HG02763 (cell line): ENCODE results near the gene APEX1.
"Not testable (repeated sequence)": the region's sequence is repeated elsewhere in the genome, so short reads cannot be mapped to it uniquely, and the experiment has no call there.

Experiments
- ATAC-seq: cut with Tn5 transposase; IDR thresholded peaks from one replicate; pipeline ENCODE4 v1.9.1; 2021; ENCODE audit warnings: mild to moderate bottlenecking, moderate library complexity; ENCODE audit not compliant: unreplicated experiment

The APEX1 gene

DNA sequence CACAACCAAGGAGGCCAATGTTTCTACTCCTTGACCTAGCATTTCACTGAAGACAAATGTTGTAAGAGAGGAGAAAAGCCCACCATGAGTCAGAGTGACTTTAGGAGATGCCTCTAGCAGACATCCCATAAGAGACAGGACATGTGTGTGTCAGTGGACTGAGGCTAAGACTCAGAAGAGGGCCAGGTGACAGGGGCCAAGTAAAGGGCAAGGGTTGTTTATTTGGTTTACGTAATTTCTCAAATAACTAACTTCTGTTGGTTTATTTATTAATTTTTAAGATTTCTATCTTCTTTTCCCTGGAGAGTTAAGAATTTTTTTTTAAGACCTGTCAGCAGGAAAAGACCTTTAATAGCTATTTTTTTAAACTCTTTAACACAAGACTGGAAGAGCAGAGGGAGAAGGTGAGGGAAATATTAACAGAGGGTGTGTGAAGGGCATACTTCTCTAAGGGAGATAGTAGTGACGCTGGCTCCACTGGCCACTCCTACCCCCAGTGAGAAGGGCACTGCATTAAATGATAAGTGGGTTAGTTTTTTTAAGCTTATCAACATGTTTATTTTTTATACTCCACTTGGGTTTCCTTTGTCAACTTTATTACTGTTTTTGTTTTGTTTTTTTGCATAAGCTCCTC, 17.6 kb downstream of the APEX1 start:
- no peak for ATAC-seq

DNA sequence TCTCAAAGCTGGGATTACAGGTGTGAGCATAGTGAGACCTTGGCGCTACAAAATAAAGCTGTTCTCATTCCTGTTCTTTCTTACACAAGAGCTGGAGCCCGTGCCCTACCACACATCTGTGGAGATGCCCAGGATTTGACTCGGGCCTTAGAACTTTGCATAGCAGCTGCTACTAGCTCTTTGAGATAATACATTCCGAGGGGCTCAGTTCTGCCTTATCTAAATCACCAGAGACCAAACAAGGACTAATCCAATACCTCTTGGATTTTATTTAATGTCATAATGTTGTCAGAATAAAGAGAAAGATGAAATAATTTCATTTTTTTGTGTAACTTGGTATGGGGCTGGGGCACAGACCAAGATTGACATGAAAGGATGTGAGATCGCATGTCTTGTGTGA, 21.8 kb downstream of the APEX1 start:
- no peak for ATAC-seq

DNA sequence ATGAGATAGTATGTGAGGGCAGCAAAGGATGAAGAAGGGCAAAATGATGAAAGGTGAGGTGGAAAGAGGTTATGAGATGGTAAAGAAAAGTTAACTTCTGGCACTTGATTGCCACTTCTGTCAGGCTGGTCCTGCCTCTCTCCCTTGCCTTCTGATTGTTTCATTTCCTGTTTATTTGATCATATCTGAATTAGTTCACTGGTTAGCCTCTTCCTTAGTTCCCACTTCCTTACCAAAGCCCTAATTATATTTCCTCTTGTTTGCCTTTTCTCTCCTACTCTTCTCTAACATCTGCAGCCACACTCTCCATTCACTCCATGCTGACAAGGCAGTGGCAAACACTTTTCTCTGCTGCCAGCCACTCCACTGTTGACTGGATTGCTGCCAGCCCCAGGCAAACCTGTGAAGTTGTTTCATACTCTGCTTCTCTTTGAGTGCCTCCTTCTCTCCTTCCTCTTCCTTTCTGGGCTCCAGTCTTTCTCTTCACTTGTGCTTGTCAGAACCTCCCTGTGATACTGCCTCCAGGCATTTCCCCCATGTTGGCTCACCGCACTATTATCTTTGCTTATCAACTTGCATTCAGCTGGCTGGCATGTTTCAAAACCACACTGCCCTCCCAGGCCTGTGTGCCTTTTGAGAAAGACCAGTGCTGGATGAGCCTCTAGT, 22.3 kb downstream of the APEX1 start:
- no peak for ATAC-seq

DNA sequence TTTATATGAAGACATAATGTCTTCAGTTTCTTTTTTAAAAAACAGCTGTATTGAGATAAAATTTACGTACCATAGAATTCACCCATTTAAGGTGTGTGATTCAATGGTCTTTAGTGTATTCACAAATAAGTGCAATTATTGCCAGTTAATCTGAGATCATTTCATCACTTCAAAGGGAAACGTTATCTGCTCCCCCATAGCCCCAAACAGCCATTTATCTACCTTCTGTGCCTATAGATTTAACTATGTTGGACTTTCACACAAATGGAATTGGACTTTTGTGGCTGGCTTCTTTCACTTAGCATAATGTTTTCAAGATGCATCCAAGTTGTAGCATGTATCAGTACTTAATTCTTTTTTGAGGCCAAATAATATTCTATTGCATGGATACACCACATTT, 23.9 kb downstream of the APEX1 start:
- ATAC-seq = no peak

DNA sequence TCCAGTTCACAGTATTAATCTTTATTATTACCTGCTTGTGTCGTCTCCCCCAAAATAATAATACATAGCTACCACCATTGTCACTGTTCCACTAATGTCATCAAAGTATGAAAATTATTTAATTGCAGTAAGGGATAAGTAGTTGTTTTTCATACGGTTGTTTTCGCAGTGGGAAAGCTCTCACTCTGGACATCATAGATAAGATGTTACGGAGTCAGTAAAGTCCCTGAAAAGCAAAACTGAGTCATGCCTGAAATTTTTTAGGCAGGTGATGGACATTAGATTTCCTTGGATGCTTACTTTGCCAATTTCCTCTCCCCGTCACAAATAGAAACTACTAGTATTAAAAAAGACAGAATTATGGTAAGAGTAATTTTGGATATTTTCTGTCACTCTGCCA, 27.4 kb downstream of the APEX1 start:
- ATAC-seq = no peak

DNA sequence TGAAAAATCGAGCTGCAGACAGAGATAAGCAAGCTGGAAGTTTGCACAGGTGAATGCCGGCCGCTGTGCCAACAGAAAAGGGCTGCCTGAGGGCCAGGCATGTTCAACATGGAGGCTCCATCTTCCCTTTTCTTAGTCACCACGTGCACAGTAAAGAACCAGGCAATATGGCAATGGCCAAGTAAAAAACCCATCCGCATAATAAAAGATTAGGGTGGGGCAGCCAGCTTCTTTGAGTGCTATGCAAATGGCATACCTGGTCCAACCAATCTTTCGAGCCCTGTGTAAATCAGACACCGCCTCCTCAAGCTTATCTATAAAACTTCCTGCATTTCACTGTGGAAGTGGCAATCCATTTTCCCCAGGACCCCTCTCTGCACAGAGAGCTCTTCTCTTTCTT, 30.9 kb downstream of the APEX1 start:
- no peak for ATAC-seq

DNA sequence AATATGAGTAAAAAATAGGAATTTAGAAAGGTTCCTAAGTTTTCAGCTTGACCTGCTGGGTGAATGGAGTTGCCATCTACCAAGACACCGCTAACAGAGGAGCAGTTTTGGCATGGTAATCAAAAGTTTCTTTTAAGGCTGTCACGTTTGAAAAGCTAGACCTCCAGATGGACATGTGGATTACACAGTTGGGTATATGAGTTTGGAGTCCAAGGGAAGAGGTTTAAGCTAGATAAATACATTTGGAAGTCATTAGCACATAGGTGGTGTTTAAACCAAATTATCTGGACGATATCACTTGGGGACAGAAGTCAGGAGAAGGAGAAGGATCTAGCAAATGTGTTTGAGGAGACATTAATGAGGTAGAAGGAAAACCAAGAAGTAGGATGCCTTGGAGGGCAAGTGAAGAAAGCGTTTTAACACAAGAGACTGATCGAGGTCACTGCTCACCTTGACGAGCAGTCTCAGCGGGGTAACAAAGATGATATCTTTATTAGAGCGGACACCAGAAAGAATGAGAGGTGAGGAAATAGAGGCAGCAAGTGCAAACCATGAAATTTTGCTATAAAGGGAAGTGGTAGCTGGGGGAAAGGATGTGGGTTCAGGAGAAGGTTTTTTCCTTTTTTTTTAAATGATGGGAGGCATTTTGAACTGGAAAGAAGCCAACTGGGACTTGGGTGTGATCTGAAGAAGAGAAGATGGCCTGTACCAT, 31.8 kb downstream of the APEX1 start:
- ATAC-seq = no peak

DNA sequence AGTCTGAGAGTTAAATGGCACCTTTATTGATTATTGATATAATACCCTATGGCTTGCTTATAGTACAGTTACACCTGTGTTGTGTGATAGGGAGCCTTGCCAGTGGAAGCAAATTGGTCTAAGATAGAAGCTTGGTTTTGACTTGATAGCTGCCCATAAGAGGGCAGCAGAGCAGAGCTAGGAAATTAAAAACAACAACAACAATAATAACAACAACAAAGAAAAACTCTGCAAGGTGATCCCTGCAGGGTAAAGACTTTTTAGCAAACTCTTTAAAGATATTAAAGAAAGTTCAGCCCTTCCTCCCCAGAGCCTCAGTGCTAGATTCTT, 32.3 kb downstream of the APEX1 start:
- ATAC-seq = no peak

DNA sequence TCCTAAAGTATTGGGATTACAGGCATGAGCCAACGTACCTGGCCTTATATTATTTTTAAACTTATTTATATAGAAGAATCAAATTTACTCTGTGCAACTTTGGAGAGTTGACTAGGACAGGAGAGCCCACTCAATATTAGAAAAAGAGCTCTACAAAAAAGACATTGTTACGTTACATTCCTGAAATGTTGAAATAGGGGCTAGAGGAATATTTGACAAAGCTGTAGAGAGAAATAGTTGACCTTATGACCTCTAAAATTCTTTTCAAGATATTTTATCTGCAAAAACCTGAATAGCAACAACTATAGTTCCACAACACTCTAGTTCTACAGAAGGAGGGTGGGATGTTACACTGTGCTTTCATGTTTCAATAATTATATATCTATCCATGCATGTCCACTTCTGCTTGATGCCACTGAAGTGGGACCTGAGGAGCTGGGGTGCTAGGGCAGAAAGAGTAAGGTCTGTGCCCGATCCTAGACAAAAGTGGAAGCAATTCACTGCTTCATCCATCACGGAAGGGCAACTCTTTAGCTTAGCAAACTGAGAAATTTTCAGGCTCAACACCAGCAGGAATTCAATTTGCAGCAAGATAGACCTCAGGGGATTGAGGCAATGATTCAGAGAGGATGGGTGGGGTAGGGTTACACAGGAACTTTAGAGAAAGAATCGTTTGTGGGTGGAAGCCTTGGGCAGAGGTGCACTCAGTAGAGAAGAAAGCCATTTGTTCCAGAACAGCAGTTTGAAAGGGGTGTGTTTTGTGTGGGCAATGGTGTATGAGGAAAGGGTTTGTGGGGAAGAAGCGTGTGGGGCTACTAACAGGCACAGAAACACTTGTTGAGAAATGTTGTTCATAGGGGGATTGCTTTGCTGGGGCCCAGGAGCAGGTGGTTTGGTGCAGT, 34.3 kb downstream of the APEX1 start:
- ATAC-seq = no peak

DNA sequence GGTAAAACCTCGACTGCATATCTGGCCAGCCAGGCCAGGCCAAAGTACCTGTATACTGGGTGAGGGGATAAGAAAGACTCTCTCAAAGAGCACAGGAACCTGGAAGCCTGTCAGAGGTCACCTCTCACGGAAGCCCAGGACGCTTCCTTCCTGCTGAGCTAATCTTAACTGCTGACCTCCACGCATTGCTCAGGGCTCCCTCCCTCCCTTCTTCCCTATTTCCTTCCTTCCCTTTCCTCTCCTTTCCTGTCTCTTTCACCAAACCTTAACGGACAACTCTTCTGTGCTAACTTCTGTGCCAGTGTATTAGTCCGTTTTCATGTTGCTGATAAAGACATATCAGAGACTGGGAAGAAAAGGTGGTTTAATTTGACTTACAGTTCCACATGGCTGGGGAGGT, 35.5 kb downstream of the APEX1 start:
- ATAC-seq = no peak

DNA sequence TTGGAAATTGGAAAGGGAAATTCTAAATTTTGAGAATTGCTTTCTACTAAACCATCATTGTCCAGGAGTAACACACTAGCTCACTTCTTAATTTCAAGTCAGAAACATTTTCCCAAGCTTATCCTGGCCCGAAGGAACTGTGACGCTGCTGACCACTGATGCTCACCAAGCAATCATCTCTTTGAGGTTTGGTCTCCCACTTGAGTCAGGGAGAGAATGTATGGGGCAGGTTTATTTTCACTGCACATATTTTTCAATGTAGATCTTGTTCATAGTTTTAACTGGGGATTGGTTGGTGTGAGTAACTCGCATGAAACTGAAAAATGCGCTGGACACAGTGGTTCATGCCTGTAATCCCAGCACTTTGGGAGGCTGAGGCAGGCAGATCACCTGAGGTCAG, 37.5 kb downstream of the APEX1 start:
- no peak for ATAC-seq

DNA sequence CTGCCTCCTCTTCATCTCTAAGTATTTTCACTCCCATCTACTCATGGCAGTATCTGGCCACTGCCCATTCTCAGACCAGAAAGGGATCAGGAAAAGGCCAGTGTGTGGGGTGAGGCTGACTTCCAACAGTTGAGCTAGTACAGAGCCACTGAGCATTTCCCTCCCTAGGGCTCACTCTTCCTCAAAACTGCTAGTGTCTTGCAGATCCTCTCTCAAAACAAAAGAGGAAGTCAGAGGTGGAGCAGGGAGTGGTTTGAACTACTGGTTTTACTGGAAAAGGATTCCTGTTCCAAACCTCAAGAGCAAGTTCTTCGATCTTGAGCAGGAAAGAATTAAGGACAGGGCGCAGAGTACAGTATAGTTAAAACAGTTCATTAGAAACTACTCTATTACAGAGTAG, 38.6 kb downstream of the APEX1 start:
- ATAC-seq = no peak

DNA sequence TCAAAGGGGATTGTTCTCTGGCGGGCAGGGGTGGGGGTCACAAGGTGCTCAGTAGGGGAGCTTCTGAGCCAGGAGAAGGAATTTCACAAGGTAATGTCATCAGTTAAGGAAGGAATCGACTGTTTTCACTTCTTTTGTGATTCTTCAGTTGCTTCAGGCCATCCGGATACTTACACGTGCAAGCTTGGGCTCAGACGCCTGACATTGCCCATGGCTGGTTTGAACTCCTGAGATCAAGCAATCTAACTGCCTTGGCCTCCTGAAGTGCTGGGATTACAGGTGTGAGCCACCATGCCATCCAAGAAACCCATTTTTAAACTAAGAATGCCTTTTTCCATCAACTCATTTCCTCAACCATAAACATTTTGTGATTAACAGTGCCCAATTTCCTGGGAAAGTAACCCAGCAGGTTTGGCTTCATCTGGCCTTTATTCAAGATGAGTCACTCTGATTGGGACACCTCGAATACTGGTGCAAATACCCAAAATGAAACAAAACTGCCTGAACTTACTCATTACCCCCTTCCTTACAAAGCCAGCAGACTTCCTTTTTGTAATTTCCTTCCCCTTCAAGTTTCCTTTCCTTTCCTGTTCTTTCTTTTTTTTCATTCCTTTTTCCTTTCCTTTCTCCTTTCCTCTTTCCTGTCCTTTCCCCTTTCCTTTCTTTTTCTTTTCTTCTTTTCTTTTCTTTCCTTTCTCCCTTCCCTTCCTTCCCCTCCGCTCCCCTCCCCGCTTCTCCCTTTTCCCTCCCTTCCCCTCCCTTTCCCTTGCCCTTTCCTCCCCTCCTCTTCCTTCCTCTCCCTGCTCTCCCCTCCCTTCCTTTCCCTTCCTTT, 40.1 kb downstream of the APEX1 start:
- no peak for ATAC-seq

GRCh38 chr14:20498622-20499021, 43.6 kb downstream of the APEX1 start:
- no peak for ATAC-seq

GRCh38 chr14:20499108-20499507, 44.1 kb downstream of the APEX1 start:
- ATAC-seq = no peak

DNA sequence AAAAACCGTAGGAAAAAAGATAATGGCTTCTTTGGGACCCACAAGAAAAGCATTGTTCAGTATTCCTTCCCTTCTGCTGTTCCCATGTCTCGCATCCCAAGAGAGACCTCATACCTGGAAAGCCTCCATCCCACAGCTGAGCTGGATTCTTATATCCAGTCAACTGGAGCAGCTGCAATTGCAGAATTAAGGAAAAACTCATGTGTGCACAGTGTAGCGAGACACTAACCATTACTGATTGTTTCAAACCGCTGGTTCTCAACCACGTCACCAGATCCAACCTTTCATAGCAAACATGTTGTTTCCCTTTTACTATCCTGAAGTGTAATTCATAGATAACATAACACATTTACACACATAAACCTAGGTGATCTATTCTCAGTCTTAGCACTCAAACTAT, 44.9 kb downstream of the APEX1 start:
- no peak for ATAC-seq

- ATAC-seq = no peak
These were observed 46.3 kb downstream of the APEX1 start for GRCh38 chr14:20501346-20501745.

GRCh38 chr14:20503898-20504297, 48.9 kb downstream of the APEX1 start:
- ATAC-seq = no peak

DNA sequence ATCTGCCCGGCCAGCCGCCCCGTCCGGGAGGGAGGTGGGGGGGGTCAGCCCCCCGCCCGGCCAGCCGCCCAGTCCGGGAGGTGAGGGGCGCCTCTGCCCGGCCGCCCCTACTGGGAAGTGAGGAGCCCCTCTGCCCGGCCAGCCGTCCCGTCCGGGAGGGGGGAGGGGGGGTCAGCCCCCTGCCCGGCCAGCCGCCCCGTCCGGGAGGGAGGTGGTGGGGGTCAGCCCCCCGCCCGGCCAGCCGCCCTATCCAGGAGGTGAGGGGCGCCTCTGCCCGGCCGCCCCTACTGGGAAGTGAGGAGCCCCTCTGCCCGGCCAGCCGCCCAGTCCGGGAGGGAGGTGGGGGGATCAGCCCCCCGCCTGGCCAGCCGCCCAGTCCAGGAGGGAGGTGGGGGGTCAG, 51.2 kb downstream of the APEX1 start:
- not testable (repeated sequence) for ATAC-seq

- not testable (repeated sequence) for ATAC-seq
These were observed 51.7 kb downstream of the APEX1 start for GRCh38 chr14:20506752-20507151.
